Activated CD4-positive, alpha-beta T cell treated with anti-CD3 and anti-CD28 coated beads for 4 hours (primary cell): ENCODE data around the gene CRELD1.

ENCODE experiments used
- DNase-seq, 2 donors: peaks; one replicate each; pipeline ENCODE4 v3.0.0-alpha.2; 2020

CRELD1 gene

DNA sequence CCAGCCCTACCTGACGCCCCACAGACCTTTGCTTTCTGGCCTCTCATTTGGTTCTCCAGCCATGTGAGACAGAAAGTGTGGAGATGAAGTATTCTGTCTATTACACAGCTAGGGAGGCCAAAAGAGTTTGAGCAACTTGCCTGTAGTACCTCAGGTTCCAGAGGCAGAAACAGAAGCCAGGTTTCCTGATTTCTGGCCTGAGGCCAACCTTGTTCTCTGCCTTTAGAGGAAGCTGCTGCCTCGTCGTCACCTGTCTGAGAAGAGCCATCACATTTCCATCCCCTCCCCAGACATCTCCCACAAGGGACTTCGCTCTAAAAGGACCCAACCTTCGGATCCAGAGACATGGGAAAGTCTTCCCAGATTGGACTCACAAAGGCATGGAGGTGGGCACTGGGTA lies 27.2 kb upstream of the CRELD1 start:
- no peak for DNase-seq

DNA sequence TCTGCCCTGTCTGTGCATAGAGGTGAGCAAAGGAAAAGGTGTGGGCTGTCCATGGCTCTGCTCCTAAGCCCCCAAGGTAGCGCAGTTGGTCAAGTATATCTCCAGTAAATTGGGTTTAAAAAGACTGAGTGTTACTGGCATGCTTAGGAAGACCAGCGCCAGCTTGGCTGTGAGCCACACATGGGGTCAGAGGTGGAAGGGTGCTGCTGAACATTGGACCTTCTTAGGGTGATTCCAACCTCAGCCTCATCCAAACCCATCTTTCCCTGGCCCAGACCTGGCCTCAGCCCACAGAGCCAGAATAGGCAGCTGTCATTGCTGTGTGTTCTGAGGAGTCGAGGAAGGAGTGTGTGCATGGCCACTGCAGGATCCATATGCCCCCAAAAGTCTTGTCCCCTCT lies 25.3 kb upstream of the CRELD1 start:
- DNase-seq = no peak

DNA sequence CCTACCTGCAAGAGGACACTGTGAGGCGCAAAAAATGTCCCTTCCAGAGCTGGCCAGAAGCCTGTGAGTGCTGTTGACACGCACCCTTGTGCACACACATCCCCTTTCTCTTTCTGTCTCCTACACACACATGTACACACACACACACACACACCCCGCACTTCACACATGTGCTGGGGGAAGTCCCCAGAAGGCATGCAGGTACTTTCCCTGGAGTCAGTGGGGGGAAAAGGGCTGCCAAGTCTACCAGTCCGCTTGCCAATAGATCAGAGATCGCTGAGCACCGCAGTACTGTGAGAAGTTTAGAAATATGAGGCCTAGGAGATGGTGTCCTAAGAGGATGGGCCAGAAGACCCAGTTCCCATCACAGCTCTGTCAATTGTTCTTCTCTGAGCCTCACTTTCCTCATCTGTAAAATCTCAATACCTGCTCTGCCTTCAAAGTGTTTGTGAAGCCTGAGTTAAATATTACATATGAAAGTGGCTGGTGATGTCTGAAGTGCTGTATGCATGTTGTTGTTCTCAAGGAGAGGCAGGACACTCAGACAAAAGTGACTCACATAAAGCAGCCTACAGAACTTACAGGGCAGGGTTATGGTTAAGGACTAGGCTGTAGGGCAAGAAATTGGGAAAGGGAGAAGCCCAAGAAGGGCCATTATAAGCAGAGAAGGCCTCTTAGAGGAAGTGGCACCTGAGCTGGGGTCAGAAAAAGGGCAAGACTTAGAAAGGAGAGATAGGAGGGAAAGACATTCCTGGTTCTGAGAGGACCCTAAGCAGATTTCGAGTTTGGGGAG lies 24.2 kb upstream of the CRELD1 start:
- peak in 1 of 2 donors; percentile 36 for DNase-seq

DNA sequence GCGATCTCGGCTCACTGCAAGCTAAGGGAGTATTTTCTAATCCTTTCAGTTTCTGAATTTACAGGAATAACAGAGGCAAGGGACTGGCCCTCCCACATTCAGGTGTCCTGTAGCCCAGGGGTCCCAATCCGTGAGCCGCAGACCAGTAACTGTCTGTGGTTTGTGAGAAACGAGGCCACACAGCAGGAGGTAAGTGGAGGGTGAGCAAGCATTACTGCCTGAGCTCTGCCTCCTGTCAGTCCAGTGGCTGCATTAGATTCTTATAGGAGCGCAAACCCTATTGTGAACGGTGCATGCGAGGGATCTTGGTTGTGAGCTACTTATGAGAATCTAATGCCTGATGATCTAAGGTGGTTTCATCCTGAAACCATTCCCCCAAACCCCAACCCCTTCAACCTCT lies 21.8 kb upstream of the CRELD1 start:
- no peak for DNase-seq

DNA sequence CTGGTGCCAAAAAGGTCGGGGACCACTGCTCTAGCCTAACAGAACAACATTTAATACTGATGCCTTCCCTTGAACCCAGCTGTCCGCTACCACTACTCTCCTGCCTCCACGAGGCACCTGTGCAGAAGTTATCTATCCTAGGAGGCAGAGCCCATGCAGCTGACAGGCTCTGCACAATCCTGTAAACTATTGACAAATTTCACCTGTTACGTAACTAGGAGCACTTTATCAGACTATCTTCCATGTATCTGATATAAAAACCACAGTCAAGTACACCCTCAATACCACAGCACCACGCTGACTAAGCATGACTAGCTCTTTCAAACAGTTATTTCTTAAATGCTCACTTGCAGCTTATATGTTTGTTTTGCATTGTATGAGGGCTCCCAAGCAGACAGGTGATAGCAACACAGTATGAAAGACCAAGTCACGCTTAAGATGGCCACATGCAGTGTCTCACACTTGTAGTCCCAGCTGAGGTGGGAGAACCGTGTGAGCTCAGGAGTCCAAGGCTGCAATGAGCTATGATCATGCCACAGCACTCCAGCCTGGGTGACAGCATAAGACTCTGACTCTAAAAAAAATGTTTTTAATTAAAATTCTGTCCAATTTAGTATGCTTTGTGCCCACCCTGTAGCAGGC lies 21.2 kb upstream of the CRELD1 start:
- peak in 1 of 2 donors; percentile 21 for DNase-seq

- no peak for DNase-seq
Measured at GRCh38 chr3:9913601-9914000, 20.0 kb upstream of the CRELD1 start.

- no peak for DNase-seq
Measured at GRCh38 chr3:9914011-9914410, 19.6 kb upstream of the CRELD1 start.

DNA sequence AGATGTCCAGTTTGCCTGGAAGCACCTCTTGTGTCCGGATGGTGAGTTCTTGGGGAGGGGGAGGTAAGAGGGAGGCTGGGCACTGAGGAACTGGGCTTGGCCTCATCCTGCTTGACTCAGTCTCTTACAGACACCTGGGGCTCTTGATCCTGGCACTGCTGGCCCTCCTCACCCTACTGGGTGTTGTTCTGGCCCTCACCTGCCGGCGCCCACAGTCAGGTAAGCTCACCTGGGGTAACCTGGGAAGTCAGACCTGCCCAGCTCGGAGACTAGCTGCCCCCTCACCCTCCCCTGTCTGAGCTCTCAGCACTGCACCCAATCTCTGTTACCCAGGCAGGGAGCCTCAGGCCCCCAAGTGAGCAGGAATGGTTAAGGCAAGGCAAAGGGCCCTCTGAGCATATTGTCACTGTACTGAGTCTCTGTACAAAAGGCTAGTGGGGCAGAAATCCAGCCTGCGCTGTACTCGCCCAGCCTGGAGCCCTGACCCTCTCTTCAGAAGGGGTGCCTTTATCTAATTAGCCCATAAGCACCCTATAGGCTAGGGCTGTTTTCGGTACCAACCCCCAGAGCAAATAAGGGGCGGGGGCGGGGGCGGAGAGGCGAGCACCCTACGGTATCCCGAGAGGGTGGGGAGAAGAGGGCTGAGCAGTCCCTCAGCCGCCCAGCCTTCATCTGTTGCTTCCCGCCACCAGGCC lies 18.9 kb upstream of the CRELD1 start:
- DNase-seq = no peak

- DNase-seq = peak in 1 of 2 donors; percentile 30
Measured at GRCh38 chr3:9915254-9916141, 18.1 kb upstream of the CRELD1 start.

GRCh38 chr3:9916346-9916733 lies 17.3 kb upstream of the CRELD1 start:
- no peak for DNase-seq

DNA sequence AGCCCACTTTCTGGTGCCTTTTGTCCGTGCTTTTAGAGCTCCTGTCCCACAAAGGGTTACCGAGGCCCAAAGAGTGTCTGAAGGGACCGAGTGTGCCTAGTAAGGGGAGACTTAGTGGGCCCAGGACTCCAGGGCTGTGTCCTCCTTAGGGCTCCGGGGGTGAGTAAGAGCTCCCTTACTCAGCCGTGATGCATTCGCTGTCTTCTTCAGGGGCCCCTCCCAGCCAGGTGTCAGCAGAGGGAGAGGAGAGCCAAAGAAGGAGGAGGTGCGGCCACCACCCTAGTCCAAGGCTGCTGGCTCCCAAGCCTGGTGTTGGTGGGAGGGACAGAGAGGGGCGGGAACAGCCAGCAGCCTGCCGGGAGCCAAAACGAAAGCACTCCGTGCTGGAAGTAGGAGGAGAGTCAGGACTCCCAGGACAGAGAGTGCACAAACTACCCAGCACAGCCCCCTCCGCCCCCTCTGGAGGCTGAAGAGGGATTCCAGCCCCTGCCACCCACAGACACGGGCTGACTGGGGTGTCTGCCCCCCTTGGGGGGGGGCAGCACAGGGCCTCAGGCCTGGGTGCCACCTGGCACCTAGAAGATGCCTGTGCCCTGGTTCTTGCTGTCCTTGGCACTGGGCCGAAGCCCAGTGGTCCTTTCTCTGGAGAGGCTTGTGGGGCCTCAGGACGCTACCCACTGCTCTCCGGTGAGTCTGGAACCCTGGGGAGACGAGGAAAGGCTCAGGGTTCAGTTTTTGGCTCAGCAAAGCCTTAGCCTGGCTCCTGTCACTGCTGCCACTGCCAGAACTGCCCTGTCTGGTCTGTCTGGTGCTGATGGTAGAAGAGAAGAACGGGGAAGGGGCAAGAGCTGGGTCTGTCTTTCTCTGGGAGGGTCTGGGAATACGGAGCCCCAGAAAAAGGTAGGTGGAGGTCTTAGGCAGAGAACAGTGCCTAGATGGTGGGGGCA lies 16.6 kb upstream of the CRELD1 start, which contains the start of gene IL17RC:
TSS of gene IL17RC (plus strand) at position 365 of the 947 bp plus-strand sequence. CDS start at position 583, 218 bp downstream.
- peak; percentile 39 to 50 for DNase-seq

DNA sequence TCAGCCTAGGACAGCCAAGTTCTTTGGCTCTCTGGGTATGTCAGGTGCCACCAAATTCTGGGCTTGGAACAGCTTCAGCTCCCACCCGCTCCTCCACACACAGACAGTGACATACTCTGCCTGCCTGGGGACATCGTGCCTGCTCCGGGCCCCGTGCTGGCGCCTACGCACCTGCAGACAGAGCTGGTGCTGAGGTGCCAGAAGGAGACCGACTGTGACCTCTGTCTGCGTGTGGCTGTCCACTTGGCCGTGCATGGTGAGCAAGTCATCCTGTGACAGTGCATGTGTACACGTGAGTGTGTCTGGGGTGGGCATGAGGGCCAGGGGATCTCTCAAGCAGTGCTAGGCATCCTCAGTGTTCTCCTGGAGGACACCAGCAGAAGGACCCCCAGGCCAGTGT lies 15.8 kb upstream of the CRELD1 start:
- no peak for DNase-seq

DNA sequence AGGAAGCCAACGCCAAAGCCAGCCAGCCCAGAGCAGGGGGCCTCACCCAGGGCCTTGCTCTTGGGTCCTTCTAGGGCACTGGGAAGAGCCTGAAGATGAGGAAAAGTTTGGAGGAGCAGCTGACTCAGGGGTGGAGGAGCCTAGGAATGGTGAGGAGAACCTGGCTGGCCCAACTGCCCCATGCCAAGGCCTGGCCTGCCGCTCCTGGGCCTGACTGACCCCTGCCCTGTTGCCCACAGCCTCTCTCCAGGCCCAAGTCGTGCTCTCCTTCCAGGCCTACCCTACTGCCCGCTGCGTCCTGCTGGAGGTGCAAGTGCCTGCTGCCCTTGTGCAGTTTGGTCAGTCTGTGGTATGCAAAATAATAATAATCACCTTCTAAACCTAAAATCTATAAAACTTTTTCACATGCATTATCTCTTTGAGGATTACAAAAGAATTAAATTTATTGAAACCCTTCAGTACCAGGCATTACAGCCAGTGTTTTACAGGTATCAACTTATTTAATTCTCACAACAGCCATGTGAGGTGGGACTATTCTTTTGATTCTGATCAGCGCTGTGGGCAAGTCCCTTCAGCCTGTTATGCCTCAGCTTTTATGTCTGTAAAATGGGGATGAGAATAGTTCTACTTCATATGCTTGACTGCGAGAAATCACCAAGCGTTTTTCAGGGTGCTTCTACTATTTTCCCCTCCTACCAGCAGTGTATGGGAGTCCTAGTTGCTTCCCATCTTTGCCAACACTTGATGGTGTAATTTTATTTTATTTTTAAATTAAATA lies 15.2 kb upstream of the CRELD1 start:
- no peak for DNase-seq

DNA sequence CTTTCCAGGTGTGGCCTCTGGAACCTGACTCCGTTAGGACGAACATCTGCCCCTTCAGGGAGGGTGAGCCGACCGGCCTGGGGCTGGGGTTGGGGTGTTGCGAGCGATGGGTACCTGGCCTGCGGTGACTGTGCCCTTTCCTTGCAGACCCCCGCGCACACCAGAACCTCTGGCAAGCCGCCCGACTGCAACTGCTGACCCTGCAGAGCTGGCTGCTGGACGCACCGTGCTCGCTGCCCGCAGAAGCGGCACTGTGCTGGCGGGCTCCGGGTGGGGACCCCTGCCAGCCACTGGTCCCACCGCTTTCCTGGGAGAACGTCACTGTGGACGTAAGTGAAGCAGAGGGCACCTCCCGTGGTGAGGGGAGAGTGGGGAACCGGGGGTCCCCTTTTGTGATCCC lies 5.5 kb upstream of the CRELD1 start:
- DNase-seq = no peak

GRCh38 chr3:9930804-9931418 lies 2.7 kb upstream of the CRELD1 start:
- DNase-seq = no peak

DNA sequence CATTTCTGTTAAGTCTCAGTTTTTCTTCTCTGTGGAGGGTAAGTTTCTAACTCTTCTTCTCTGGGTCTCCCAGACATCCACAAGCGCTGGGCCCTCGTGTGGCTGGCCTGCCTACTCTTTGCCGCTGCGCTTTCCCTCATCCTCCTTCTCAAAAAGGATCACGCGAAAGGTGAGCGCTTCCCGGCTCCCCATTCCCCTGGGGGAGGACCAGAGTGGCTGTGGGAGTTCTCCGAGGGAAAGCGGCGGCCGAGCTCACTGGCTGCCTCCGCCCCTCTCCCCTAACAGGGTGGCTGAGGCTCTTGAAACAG lies 1.1 kb upstream of the CRELD1 start:
- no peak for DNase-seq

DNA sequence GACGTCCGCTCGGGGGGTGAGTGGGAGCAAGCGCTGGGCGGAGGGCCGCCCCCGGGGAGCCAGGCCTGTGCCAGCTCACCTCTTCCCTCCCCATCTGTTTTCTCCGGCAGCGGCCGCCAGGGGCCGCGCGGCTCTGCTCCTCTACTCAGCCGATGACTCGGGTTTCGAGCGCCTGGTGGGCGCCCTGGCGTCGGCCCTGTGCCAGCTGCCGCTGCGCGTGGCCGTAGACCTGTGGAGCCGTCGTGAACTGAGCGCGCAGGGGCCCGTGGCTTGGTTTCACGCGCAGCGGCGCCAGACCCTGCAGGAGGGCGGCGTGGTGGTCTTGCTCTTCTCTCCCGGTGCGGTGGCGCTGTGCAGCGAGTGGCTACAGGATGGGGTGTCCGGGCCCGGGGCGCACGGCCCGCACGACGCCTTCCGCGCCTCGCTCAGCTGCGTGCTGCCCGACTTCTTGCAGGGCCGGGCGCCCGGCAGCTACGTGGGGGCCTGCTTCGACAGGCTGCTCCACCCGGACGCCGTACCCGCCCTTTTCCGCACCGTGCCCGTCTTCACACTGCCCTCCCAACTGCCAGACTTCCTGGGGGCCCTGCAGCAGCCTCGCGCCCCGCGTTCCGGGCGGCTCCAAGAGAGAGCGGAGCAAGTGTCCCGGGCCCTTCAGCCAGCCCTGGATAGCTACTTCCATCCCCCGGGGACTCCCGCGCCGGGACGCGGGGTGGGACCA lies 632 bp upstream of the CRELD1 start:
- DNase-seq = peak; percentile 87 to 88

- DNase-seq = peak in 1 of 2 donors; percentile 28
Measured at GRCh38 chr3:9934235-9934621, 594 bp downstream of the CRELD1 start.

- no peak for DNase-seq
Measured at GRCh38 chr3:9934993-9935392, 1.4 kb downstream of the CRELD1 start.

DNA sequence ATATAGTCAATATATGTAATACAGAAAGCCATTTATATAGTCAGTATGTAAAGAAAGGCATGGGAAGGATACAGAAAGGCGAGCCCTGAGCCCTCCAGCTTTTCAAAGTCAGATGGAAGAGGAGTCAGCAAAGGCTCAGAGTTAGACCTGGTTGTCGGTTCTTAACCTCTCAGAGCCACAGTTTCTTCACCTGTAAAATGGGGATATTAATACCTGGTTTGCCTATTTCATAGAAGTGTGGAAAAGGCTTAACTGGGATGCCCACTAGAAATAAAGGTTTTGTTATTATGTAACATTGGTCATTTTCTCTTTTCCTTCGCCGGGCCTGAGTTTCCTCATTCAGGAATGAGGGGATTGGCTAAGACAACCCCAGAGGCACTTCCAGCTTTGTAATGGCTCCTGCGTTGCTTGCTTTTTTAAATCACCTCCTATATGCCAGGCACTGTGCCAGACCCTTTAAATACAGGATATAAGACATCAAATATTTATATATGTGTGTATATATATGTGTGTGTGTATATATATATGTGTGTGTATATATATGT lies 2.4 kb downstream of the CRELD1 start:
- DNase-seq = no peak
